NCI-H226 (cell line): Measurements from ENCODE around the gene CMTM4.
A peak's percentile ranks its signal among the peaks of the same experiment; 100 is the strongest.
"Not testable (repeated sequence)": the region's sequence is repeated elsewhere in the genome, so short reads cannot be mapped to it uniquely, and the experiment has no call there.

Source experiments
- DNase-seq: peaks from one replicate; pipeline ENCODE4 v3.0.0-alpha.2; 2015

CMTM4 gene

GRCh38 chr16:66611911-66612310, 84.6 kb downstream of the CMTM4 start:
- not testable (repeated sequence) for DNase-seq

- DNase-seq, result no peak
These were observed 86.3 kb downstream of the CMTM4 start for GRCh38 chr16:66610111-66610820.

GRCh38 chr16:66609139-66609510, 87.4 kb downstream of the CMTM4 start:
- DNase-seq, result no peak

- peak; percentile 81 for DNase-seq
These were observed 88.1 kb downstream of the CMTM4 start for GRCh38 chr16:66608241-66609138.

GRCh38 chr16:66605979-66606751, 90.4 kb downstream of the CMTM4 start:
- DNase-seq, result peak; percentile 17

GRCh38 chr16:66605177-66605978, 91.2 kb downstream of the CMTM4 start:
- DNase-seq, result no peak

GRCh38 chr16:66604376-66605176, 92.0 kb downstream of the CMTM4 start, which contains the start of gene CMTM3:
TSS of gene CMTM3 (plus strand) at chr16:66604704. CDS start at chr16:66604806, 102 bp downstream.
- DNase-seq, result no peak

GRCh38 chr16:66603537-66604375, 92.8 kb downstream of the CMTM4 start:
- DNase-seq, result no peak

GRCh38 chr16:66601471-66601870, 95.1 kb downstream of the CMTM4 start:
- no peak for DNase-seq

GRCh38 chr16:66600477-66600876, 96.1 kb downstream of the CMTM4 start:
- no peak for DNase-seq

GRCh38 chr16:66599726-66600125, 96.8 kb downstream of the CMTM4 start:
- DNase-seq, result no peak

GRCh38 chr16:66598111-66598510, 98.4 kb downstream of the CMTM4 start:
- no peak for DNase-seq

GRCh38 chr16:66596986-66597848, 99.3 kb downstream of the CMTM4 start:
- DNase-seq, result no peak

- not testable (repeated sequence) for DNase-seq
These were observed 100.0 kb downstream of the CMTM4 start for GRCh38 chr16:66596559-66596958.

GRCh38 chr16:66594739-66595138, 101.8 kb downstream of the CMTM4 start:
- DNase-seq, result no peak

- DNase-seq, result no peak
These were observed 103.7 kb downstream of the CMTM4 start for GRCh38 chr16:66592814-66593213.

- DNase-seq, result no peak
These were observed 104.3 kb downstream of the CMTM4 start for GRCh38 chr16:66592241-66592640.

- no peak for DNase-seq
These were observed 105.5 kb downstream of the CMTM4 start for GRCh38 chr16:66591018-66591417.

- no peak for DNase-seq
These were observed 106.2 kb downstream of the CMTM4 start for GRCh38 chr16:66590322-66590721.
